GM21423 (cell line): ENCODE measurements around the gene MAP4K1.
"Not testable (repeated sequence)": the region's sequence is repeated elsewhere in the genome, so short reads cannot be mapped to it uniquely, and the experiment has no call there.

Experiments used
- ATAC-seq: cut with Tn5 transposase; IDR thresholded peaks from one replicate; pipeline ENCODE4 v1.9.1; 2021; ENCODE audit warnings: mild to moderate bottlenecking, moderate library complexity; ENCODE audit not compliant: unreplicated experiment

Gene MAP4K1

DNA sequence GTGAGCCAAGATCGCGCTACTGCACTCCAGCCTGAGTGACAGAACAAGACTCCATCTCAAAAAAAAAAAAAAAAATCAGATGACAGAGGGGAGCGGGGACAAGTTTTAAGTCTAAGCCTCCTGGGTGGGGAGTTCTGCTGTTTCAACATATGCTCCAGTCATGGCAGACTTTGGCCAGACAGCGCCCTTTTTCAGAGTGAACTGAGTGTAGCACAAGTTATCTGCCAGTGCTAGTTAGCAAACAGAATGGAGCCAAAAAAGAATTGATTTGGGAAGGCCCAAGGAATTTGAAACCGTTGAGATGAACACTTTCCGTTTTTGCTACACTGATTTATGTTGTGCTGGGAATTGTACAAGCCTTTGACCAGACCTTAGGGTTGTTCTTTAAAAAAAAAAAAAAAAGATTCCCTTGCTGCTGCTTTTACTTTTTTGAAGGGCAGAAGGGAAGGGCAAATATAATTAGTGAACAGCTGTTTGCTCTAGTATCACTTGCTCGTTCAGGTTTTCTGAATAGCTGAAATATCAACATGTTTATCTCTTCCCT, 35.3 kb upstream of the MAP4K1 start:
- no peak for ATAC-seq

DNA sequence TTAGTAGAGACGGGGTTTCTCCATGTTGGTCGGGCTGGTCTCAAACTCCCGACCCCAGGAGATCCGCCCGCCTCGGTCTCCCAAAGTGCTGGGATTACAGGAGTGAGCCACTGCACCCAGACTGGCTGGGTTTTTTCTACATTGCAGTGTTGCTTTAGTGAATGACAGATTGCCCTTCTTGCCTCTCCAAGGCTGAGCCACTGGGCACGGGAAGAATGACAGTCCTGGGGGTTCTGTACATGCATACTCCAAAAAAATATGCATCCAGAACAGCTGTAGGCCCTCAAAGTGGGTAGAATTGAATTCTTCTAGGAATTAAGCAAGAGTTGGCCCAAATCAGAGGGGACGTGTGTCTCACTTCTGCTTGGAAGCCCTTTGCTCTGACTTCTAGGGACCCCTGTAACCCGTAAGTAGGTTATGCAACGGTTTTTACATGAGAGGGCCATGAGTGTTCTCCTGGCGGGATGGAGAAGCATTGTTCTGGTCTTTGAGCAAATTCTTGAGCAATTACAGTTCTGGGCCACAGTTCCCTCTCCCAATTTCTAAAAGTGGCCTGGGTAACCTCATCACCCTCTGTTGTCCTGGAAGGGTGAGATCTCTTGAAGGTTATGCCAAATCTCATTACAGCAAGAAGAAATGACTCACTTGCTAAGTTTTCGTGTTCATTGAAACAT, 33.3 kb upstream of the MAP4K1 start:
- ATAC-seq, result no peak

DNA sequence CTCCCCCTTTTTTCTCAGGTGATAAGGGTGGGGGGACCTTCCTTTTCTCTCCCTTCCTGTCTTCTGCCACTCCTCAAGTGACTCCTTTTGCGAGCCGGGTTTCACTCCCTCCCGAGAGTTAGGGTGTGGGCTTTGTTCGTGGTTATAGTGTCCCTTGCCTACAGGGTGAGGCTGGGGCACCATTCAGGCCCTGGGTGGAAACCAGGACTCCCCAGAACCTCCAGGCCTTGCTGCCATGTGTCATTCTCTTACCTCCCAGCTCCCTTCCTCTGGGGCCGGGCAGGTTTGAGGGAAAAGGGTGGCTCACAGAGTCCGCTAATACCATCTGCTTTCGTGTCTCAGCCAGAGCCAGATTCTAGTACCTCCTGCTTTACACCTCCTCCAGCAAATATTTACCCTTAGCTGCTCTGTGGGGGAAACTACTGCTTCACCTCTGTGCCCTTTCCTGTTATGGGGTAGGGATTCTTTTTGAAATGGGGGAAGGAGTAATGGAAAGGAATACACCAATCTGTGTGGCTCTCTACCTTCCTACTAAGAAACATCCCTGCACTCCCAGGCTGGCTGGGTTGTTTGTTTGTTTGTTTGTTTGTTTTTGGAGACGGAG, 32.5 kb upstream of the MAP4K1 start:
- ATAC-seq, result no peak

DNA sequence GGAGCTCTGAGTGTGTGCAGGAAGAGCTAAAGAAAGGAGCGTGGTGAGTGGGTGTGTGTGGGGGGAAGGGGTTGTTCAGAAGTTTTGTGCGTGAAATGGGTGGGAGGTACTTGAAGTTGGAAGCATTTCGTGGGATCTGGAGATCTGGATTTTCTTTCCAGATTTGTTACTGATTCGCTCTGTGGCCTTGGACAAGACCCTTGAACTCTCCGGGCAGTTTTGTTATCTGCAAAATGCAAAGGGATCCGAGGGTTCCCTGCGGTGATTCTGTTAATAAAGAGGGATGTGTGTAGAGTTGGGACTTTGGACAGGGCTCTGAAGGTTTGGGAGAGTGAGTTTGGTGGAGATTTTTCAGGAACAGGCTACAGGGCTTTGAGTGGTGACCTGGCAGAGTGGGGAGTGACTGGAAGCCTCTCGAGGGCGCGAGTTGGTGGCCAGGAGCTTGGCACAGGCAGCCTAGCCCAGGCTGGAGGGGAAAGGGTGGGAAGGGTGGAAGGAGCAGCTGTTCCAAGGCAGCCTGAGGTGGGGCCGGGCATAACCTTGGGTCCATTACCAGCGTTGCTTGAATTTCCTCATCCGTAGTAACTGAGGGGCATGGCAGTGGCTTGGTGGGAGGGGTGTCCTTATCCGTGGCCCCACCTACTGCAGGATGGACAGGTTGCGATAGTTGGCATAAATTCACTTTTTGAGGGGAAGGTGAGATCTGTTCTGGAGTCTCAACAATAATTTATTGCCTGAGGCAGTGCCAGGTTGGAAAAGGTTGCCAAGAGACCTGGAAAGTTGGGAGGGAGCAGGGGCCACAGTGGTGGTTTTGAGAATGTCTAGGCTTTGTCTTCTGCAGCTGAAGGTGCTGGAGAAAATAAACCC, 31.8 kb upstream of the MAP4K1 start:
- no peak for ATAC-seq

DNA sequence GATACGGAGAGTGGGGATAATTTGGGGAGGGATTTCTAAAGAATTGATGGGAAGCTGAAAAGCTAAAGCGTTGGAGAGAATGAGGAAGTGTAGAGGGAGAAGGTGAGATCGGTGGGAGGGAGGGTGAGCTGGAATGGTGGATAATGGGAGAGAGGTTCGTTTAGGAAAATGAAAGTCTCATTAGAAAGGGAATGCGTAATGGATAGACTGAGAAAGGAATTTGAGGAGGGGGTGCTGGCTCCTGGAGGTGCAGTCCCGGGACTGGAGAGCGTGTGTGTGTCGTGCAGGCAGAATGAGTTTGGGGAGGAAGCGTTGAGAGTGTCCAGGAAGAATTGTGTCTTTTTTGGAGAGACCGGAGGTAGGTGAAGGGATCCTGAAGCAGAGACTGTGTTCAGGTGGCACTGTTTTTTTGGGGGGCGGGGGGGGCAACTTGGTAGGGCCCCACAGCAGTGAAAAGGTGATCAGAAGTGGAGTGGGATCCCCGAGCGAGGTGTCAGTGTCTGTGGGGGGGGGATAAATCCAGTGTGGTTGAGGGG, 31.1 kb upstream of the MAP4K1 start:
- no peak for ATAC-seq

DNA sequence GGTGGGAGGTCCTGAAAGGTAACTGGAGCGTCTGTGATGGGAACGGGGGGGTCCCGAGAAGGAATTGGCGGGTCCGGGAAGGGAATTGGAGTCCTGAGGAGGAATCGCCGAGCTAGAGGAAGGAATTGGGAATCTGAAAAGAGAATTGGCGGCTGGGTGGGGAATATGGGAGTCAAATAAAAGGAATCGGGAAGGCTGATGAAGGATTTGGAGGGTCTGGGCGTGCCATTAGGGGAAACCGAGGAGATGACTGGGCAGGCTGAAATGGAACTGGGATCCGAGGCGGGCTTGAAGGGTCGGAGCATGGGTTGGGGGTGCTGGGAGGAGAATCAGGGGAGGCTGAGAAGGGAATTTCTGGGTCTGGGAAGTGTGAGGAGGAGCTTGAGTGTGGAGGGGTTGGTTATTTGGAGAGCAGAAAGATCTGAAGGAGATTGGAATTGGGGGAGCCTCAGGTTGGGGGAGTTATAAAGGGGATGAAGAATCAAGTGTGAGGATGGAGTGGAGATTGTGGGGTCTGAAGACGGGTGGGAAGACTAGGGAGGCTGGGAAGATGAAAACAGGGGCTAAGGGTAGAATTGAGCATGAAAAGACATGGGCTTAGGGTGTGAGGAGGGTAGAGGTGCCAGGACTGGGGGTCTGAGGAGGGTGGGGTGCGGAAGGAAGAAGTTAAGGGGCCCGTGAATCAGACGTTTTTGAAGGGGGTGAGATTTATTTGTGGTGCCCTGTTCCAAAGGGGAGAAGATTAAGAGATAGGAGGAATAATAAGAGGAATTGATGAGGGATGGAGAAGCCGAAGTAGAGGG, 30.4 kb upstream of the MAP4K1 start:
- ATAC-seq, result no peak

DNA sequence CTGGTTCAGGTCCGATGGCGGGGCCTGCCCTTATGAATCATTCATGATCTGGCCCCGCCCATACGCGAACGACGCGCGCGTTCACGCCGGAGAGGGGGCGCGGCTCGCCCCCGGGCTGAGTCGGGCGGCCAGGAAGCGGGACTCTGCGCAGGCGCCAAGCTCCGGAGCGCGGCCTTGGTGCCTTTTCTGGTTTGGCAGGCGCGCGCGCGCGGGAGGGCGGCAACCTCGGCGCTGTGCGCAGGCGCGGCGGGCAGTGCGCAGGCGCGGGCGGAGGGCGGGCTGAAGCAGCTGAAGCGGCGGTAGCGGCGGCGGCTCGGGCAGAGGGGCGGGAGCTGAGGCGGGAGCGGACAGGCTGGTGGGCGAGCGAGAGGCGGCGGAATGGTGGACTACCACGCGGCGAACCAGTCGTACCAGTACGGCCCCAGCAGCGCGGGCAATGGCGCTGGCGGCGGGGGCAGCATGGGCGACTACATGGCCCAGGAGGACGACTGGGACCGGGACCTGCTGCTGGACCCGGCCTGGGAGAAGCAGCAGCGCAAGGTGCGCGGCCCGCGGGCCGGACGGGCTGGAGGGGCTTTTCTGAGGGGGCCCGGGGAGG, 29.7 kb upstream of the MAP4K1 start, which contains the start of gene ACTN4:
TSS of gene ACTN4 (plus strand) at position 282 of the 598 bp plus-strand sequence. CDS start at position 379, 97 bp downstream.
- peak; percentile 89 for ATAC-seq

DNA sequence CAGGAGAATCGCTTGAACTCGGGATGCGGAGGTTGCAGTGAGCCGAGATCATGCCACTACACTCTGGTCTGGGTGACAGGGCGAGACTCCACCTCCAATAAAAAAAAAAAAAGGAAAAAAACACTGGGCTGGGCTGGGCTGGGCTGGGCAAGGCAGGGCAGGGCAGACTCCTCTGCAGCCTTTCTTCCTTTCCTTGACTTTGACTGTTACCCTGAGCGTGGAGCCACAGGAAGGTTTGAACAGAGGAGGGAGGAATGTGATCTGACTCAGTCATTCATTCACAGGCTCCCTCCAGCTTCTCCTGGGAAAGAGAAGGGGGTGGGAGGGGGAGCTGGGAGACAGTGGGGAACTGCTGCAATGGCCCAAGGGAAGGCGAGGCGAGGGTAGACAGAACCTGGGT, 27.0 kb upstream of the MAP4K1 start:
- ATAC-seq, result no peak

DNA sequence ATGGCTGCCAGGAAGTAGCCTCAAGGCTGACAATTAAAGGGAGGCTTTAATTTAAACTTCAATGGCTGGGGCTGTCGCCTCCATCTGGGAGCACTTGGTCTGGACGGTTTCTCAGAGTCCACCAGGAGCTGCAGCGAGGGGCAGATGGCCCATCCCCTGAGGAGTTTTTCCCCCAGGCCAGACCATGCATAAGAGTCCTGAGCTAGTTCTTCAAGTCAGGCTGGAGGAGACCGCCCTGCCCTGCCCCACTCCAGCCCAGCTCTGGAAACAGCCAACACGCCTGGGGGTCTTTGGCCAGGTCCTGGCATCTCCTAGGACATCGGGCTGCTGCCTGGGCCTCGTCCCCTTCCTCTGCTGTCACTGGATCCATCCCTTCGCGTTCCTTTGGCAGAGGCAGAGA, 24.4 kb upstream of the MAP4K1 start:
- ATAC-seq, result no peak

DNA sequence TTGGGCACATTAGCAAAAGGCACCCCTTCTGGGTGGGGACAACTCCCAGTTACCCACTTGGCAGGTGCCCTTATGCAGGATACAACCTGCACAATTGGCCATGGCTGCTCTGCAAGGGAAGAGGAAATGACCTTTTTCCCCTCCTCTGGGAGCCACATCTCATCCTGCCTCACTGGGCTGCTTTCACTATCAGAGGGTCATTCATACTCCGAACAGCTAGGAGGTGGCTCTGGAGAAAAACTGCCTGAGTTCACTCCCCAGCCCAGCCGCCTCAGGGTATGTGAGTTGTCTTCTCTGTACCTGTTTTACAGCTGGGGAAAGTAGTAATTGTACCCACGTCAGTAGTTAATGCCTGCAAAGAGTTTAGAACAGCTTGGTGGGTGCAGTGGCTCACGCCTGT, 22.6 kb upstream of the MAP4K1 start:
- ATAC-seq, result no peak

DNA sequence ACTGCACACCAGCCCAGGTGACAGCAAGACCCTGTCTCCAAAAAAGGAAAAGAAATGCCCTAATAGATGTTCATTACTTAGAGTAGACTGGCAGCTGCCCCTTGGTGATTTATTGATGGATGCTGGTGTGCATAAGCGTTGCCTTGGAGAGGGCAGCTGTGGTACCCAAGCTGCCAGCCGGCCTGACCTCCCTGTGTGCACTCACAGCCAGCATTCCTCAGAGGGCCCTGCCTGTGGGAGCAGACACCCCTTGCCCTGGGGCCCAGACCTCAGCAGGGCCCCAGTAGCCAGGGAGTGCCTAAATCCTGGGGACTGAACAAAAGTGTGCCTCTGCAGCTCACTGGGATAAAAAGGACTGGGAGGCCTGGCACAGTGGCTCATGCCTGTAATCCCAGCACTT, 21.9 kb upstream of the MAP4K1 start:
- ATAC-seq, result no peak

DNA sequence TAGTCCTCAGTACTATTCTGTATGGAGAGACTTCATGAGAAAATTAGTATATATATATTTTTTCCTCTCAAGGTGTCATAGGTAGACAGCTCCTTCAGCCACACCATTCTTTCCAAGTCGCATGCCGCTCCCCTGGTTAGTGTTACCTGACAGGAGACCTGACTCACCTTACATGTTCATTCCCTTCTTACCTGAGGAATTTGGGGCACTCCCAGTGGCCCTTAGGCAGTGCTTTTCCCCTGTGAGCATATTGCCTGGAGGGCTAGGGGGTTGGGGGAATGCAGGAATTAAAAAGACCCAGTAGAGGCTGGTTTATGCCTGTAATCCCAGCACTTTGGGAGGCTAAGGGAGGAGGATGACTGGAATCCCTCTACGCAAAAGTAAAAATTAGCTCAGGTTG, 20.7 kb upstream of the MAP4K1 start:
- no peak for ATAC-seq

DNA sequence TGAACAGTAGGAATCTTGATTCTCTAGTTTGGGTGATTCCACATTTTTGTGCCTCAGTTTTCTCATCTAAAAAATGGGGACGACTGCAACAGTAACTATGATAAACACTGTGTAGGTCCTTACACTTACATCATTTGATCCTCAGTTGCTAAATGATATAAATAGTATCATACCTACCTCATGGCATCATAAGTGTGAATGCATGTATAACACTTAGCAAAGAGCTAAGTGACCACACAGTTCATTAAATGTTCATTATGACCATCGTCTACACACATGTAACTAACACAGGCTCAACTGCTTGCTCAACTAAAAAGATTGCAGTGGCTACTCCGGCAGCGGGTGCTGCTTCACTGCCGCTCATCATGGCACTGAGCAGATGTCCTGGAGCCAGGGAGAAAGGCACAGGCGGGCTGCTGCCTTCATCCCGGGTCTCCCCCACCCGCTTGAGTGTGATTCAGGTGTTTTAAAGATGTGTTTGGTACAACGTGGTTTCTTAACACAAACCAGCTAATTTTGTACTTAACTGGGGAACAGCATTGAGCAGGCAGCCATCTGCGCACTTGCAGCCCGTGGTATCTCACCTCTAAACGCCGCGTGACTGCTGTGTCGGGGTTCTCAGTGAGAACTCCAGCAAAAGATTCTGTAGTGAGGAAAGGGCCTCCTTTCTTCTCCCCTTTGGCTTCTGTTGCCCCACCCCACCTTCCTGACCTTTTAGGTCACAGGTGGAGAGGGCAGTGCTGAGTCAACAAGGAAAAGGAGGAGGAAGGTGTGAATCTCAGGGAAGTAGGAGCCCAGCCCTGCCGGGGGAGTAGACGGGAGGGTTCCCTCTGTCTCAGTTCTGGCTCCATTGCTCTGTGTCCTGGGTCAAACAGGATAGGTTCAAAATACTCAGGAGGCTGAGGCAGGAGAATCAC, 18.0 kb upstream of the MAP4K1 start:
- ATAC-seq, result no peak

DNA sequence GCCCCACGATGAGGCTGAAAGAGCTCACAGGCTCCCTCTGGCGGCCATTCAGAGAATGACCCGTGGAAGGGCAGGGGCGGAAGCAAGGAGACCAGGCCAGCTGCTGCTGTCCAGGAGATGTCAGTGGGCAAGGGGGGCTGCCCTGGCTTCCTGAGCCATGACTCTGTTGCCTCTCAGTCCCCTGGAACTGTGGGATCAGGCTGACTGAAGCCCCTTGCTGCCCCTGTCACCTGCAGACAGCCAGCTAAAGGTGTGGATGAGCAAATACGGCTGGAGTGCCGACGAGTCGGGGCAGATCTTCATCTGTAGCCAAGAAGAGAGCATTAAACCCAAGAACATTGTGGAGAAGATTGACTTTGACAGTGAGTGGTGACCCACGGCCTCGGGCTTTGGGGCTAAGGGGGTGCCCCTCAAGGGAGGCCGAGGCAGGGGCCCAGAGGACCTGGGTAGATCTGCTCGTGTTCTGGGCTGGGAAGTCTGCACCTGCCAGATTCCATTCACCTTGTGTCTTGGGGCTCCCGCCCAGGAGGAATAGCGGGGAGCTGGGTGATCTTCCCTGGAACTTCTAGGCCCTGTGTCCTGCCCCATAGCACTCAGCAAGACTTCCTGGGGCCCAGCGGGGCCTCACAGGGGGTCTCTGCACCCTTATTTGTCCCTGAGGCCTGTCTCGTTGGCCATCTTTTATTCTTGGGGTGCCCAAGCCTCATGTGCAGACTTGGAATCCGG, 17.2 kb upstream of the MAP4K1 start:
- no peak for ATAC-seq

DNA sequence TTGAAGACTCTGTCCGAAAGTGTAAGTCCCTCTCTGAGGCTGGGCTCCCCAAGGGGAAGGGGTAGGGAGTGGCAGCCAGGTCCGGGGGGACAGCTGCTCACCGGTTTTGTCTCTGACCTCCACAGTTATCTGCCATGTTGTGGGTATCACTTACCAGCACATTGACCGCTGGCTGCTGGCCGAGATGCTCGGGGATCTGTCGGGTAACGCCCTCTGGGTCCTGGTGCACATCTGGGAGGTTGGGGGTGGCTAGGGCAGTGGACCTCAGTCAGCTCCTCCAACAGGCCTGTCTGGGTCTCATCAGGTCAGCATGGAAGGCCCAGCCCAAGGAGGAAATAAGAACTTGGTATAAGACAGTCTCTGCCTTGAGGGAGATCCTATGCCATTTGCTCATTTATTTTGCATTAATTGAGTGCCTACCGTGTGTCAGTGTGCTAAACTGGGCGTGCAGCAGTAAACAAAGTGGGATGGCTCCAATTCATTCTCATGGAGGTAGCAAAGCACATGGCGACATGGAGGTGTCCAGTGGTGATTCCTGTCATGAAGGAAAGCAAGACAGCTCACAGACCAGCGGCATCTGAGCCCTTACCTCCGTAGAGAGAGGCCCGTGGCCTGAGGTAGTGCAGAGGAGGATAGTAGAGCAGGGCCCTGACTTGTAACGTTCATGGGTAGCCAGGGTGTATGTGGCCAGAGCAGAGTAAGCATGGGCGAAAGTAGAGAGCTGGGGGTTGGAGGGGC, 14.9 kb upstream of the MAP4K1 start:
- ATAC-seq, result no peak

DNA sequence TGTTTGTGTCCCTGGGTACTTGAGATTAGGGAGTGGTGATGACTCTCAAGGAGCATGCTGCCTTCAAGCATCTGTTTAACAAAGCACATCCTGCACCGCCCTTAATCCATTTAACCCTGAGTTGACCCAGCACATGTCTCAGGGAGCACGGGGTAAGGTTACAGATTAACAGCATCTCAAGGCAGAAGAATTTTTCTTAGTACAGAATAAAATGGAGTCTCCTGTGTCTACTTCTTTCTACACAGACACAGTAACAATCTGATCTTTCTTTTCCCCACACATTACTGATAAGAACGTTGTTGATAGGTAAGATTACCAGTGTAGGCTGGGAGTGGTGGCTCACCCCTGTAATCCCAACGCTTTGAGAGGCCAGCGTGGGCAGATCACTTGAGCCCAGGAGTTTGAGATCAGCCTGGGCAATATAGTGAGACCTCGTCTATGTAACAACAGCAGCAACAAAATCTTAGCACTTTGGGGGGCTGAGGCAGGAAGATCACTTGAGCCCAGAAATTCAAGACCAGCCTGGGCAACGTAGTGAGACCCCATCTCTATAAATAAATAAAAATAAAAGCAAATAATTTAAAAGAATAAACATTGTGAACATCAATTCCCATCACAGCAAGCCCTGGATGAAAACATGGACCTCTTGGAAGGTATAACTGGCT, 14.2 kb upstream of the MAP4K1 start:
- ATAC-seq, result not testable (repeated sequence)

DNA sequence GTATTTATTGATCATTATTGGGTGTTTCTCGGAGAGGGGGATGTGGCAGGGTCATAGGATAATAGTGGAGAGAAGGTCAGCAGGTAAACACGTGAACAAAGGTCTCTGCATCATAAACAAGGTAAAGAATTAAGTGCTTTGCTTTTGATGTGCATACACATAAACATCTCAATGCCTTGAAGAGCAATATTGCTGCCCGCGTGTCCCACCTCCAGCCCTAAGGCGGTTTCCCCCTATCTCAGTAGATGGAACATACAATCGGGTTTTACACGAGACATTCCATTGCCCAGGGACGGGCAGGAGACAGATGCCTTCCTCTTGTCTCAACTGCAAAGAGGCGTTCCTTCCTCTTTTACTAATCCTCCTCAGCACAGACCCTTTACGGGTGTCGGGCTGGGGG, 13.5 kb upstream of the MAP4K1 start:
- ATAC-seq, result not testable (repeated sequence)
